Measurements from ENCODE around the gene TBC1D28.
"Not testable (repeated sequence)": the region's sequence is repeated elsewhere in the genome, so short reads cannot be mapped to it uniquely, and the experiment has no call there.

The TBC1D28 gene

GRCh38 chr17:18644291-18644690 is at the start of gene TBC1D28:
Gene TBC1D28 (minus strand): TSS chr17:18644391. CDS start chr17:18641352, 3,039 bp downstream.
- not testable (repeated sequence) for DNase-seq

GRCh38 chr17:18682668-18683067 is 38.5 kb upstream of the TBC1D28 start:
- not testable (repeated sequence) for DNase-seq

- peak; percentile 85 for DNase-seq
Measured at GRCh38 chr17:18681767-18682571, 37.8 kb upstream of the TBC1D28 start, which contains the start of gene FOXO3B. Gene FOXO3B (minus strand): TSS chr17:18682314. CDS start chr17:18681651, 663 bp downstream.

- DNase-seq, result not testable (repeated sequence)
Measured at GRCh38 chr17:18677381-18677780, 33.2 kb upstream of the TBC1D28 start.

- DNase-seq, result not testable (repeated sequence)
Measured at GRCh38 chr17:18676928-18677327, 32.7 kb upstream of the TBC1D28 start.

GRCh38 chr17:18672395-18673227 is 28.4 kb upstream of the TBC1D28 start:
- DNase-seq, result not testable (repeated sequence)

GRCh38 chr17:18668625-18669024 is 24.4 kb upstream of the TBC1D28 start:
- DNase-seq, result not testable (repeated sequence)

- not testable (repeated sequence) for DNase-seq
Measured at GRCh38 chr17:18667535-18667934, 23.3 kb upstream of the TBC1D28 start.

- DNase-seq, result not testable (repeated sequence)
Measured at GRCh38 chr17:18666326-18666725, 22.1 kb upstream of the TBC1D28 start.

- DNase-seq, result not testable (repeated sequence)
Measured at GRCh38 chr17:18661924-18662624, 17.9 kb upstream of the TBC1D28 start.

- not testable (repeated sequence) for DNase-seq
Measured at GRCh38 chr17:18650094-18650493, 5.9 kb upstream of the TBC1D28 start.

GRCh38 chr17:18643124-18643523 is 1.1 kb downstream of the TBC1D28 start:
- DNase-seq, result not testable (repeated sequence)

- not testable (repeated sequence) for DNase-seq
Measured at GRCh38 chr17:18638357-18638756, 5.8 kb downstream of the TBC1D28 start.

GRCh38 chr17:18636237-18636636 is 8.0 kb downstream of the TBC1D28 start:
- not testable (repeated sequence) for DNase-seq

- DNase-seq, result not testable (repeated sequence)
Measured at GRCh38 chr17:18635773-18636172, 8.4 kb downstream of the TBC1D28 start.

- not testable (repeated sequence) for DNase-seq
Measured at GRCh38 chr17:18634550-18635263, 9.5 kb downstream of the TBC1D28 start.

- DNase-seq, result no peak
Measured at GRCh38 chr17:18626152-18626870, 17.9 kb downstream of the TBC1D28 start.

- peak; percentile 94 to 96 for DNase-seq
Measured at GRCh38 chr17:18625509-18626104, 18.6 kb downstream of the TBC1D28 start.

GRCh38 chr17:18624862-18625501 is 19.2 kb downstream of the TBC1D28 start:
- not testable (repeated sequence) for DNase-seq

- DNase-seq, result not testable (repeated sequence)
Measured at GRCh38 chr17:18617613-18618012, 26.6 kb downstream of the TBC1D28 start.
